ENCODE results near the gene TPPP3. TPM values are rescaled to one million over a fixed set of nuclear protein-coding genes. Genes with fewer than 3 reads are reported as not detected.

Gene TPPP3
- total RNA-seq, 1 experiment from 2014 or later = 3.1 TPM

- no TSS peak for BruUV-seq (replicated peaks)
- Histone ChIP-seq H4K20me1 (ENCODE audit: insufficient read depth) (no peaks in the 10 kb centered on the region), H3K27ac (no peak overlapping the region), H3K79me2 (ENCODE audit: low read depth) (no peaks in the 10 kb centered on the region), H2AFZ (no peak overlapping the region), H3K9me2 (ENCODE audit: insufficient read depth) (no peaks in the 10 kb centered on the region), H3K4me1 (replicated peaks; ENCODE audit: insufficient read depth) (peaks cover 25% of the 10 kb centered on the region), H3K9me3 (ENCODE audit: insufficient read depth, low read depth) (no peaks in the 10 kb centered on the region), H3K36me3 (ENCODE audit: low read depth) (no peaks in the 10 kb centered on the region), H3K27me3 (ENCODE audit: insufficient read depth, low read depth) (no peaks in the 10 kb centered on the region), H3K4me3 (no peak overlapping the region), H3F3A (ENCODE audit: insufficient read depth, low read depth) (peaks cover 21% of the 10 kb centered on the region), H3K4me2 (no peak overlapping the region)
- no peak for TF ChIP-seq CTCF (conservative IDR thresholded peaks at IDR 0.05)
- TF ChIP-seq EZH2 (IDR thresholded peaks at IDR 0.05; ENCODE audit: low read depth) = no peak
- ChIA-PET POLR2A (ENCODE audit: unreplicated experiment) (no interaction called here), CTCF (interaction anchor here (0.6 to 1.4 kb wide), 4 partner anchors 26 to 139 kb away, joined by 4 to 8 read pairs (median 4); partner anchors contain the start of gene ATP6V0D1)
- intact Hi-C loops (cut with micrococcal nuclease; ENCODE audit: unreplicated experiment) = loop anchor here (2.0 to 10.0 kb wide), 3 partner anchors 122 to 204 kb away; partner anchors contain the start of genes E2F4, ELMO3, EXOC3L1 and PLEKHG4
- DNase-seq = peak in 1 of 2 experiments; percentile 46
These were observed 6.0 kb upstream of the TPPP3 start for GRCh38 chr16:67399218-67399733.

GRCh38 chr16:67398546-67399217 lies 5.4 kb upstream of the TPPP3 start:
- peaks cover 19% of the 10 kb centered on the region for H3K4me1 ChIP-seq (replicated peaks; ENCODE audit: insufficient read depth)
- no peaks in the 10 kb centered on the region for H3K36me3 ChIP-seq (ENCODE audit: low read depth)
- no TSS peak for BruUV-seq (replicated peaks)
- H3K4me3 ChIP-seq = no peak overlapping the region
- no peak overlapping the region for H2AFZ ChIP-seq
- no peak overlapping the region for H3K27ac ChIP-seq
- H3K4me2 ChIP-seq = no peak overlapping the region
- DNase-seq = no peak
- H3F3A ChIP-seq (ENCODE audit: insufficient read depth, low read depth) = peaks cover 15% of the 10 kb centered on the region
- no peaks in the 10 kb centered on the region for H3K27me3 ChIP-seq (ENCODE audit: insufficient read depth, low read depth)
- intact Hi-C loops (cut with micrococcal nuclease; ENCODE audit: unreplicated experiment) = loop anchor here (2.0 to 10.0 kb wide), 3 partner anchors 121 to 204 kb away; partner anchors contain the start of genes E2F4, ELMO3, EXOC3L1 and PLEKHG4
- H3K79me2 ChIP-seq (ENCODE audit: low read depth) = no peaks in the 10 kb centered on the region
- H3K9me3 ChIP-seq (ENCODE audit: insufficient read depth, low read depth) = no peaks in the 10 kb centered on the region
- no peaks in the 10 kb centered on the region for H4K20me1 ChIP-seq (ENCODE audit: insufficient read depth)
- CTCF ChIA-PET = interaction anchor here (0.6 kb wide), 1 partner anchor 14 kb away, joined by 3 read pairs; no protein-coding TSS in a partner anchor
- no peaks in the 10 kb centered on the region for H3K9me2 ChIP-seq (ENCODE audit: insufficient read depth)
- POLR2A ChIA-PET (ENCODE audit: unreplicated experiment) = interaction anchor here (0.6 kb wide), 1 partner anchor 485 kb away, joined by 4 read pairs; no protein-coding TSS in a partner anchor
- TF ChIP-seq CTCF (conservative IDR thresholded peaks at IDR 0.05) (no peak), EZH2 (IDR thresholded peaks at IDR 0.05; ENCODE audit: low read depth) (no peak)

GRCh38 chr16:67397812-67398545 lies 4.7 kb upstream of the TPPP3 start:
- H3K36me3 ChIP-seq (ENCODE audit: low read depth) = no peaks in the 10 kb centered on the region
- H4K20me1 ChIP-seq (ENCODE audit: insufficient read depth) = no peaks in the 10 kb centered on the region
- H3K27ac ChIP-seq = no peak overlapping the region
- no peaks in the 10 kb centered on the region for H3K27me3 ChIP-seq (ENCODE audit: insufficient read depth, low read depth)
- no TSS peak for BruUV-seq (replicated peaks)
- H3K9me3 ChIP-seq (ENCODE audit: insufficient read depth, low read depth) = no peaks in the 10 kb centered on the region
- intact Hi-C loops (cut with micrococcal nuclease; ENCODE audit: unreplicated experiment) = loop anchor here (2.0 to 10.0 kb wide), 3 partner anchors 121 to 203 kb away; partner anchors contain the start of genes E2F4, ELMO3, EXOC3L1 and PLEKHG4
- H3K4me1 ChIP-seq (replicated peaks; ENCODE audit: insufficient read depth) = peaks cover 17% of the 10 kb centered on the region
- no peak for TF ChIP-seq CTCF (conservative IDR thresholded peaks at IDR 0.05)
- no peak for TF ChIP-seq EZH2 (IDR thresholded peaks at IDR 0.05; ENCODE audit: low read depth)
- ChIA-PET POLR2A (ENCODE audit: unreplicated experiment) (interaction anchor here (0.6 kb wide), 1 partner anchor 485 kb away, joined by 4 read pairs; no protein-coding TSS in a partner anchor), CTCF (no interaction called here)
- no peak for DNase-seq
- H3K4me3 ChIP-seq = no peak overlapping the region
- no peaks in the 10 kb centered on the region for H3K9me2 ChIP-seq (ENCODE audit: insufficient read depth)
- no peaks in the 10 kb centered on the region for H3K79me2 ChIP-seq (ENCODE audit: low read depth)
- no peak overlapping the region for H2AFZ ChIP-seq
- H3K4me2 ChIP-seq = no peak overlapping the region
- peaks cover 13% of the 10 kb centered on the region for H3F3A ChIP-seq (ENCODE audit: insufficient read depth, low read depth)

Data from PC-9 (cell line).